ENCODE data around the gene COX6B1.
"Not testable (repeated sequence)": the region's sequence is repeated elsewhere in the genome, so short reads cannot be mapped to it uniquely, and the experiment has no call there.

Gene COX6B1

GRCh38 chr19:35675589-35676140 is 27.5 kb downstream of the COX6B1 start:
- Histone ChIP-seq H4K8ac (ENCODE audit: low read length) (no peak overlapping the region), H2AFZ (ENCODE audit: low read depth, low read length) (no peak overlapping the region), H3K4me1 (ENCODE audit: control insufficient read depth, insufficient read depth, low read depth, low read length) (peaks cover 7% of the 10 kb centered on the region), H2BK12ac (ENCODE audit: low read length in 2 of 2) (no peak overlapping the region), H3K9ac (ENCODE audit: low read length) (no peak overlapping the region), H3K4me3 (ENCODE audit: insufficient read depth in 1 of 2, low read depth in 1 of 2, low read length in 2 of 2) (no peak overlapping the region), H3K27ac (ENCODE audit: low read length, poor library complexity, severe bottlenecking) (no peak overlapping the region), H3K18ac (ENCODE audit: low read depth in 1 of 2, low read length in 2 of 2) (no peak overlapping the region), H3K9me3 (ENCODE audit: control insufficient read depth, low read length) (no peaks in the 10 kb centered on the region), H3K23ac (ENCODE audit: low read length in 2 of 2) (no peak overlapping the region), H3K79me1 (replicated peaks; ENCODE audit: low read length, poor library complexity, severe bottlenecking) (no peaks in the 10 kb centered on the region), H2BK120ac (ENCODE audit: low read depth, low read length) (no peak overlapping the region), H4K91ac (ENCODE audit: low read length) (no peak overlapping the region), H3K4me2 (ENCODE audit: low read length, poor library complexity, severe bottlenecking) (no peak overlapping the region), H2BK5ac (ENCODE audit: low read depth, low read length, poor library complexity, severe bottlenecking) (no peak overlapping the region), H3K4ac (ENCODE audit: low read depth in 1 of 2, low read length in 2 of 2) (no peak overlapping the region), H3K36me3 (ENCODE audit: control insufficient read depth in 1 of 2, insufficient read depth in 2 of 2, low read depth in 1 of 2, low read length in 2 of 2) (no peaks in the 10 kb centered on the region), H2AK5ac (ENCODE audit: low read length, severe bottlenecking) (no peak overlapping the region), H3K14ac (ENCODE audit: low read length in 2 of 2) (no peak overlapping the region), H3K27me3 (ENCODE audit: control insufficient read depth in 1 of 2, insufficient read depth in 1 of 2, low read length in 2 of 2) (peaks cover 8 to 28% of the 10 kb centered on the region in 2 experiments), H2BK15ac (ENCODE audit: low read depth, poor library complexity, severe bottlenecking) (no peak overlapping the region)
- DNase-seq, result no peak
- 83% methylated on average over 15 of the region's 15 CpGs for WGBS

DNA sequence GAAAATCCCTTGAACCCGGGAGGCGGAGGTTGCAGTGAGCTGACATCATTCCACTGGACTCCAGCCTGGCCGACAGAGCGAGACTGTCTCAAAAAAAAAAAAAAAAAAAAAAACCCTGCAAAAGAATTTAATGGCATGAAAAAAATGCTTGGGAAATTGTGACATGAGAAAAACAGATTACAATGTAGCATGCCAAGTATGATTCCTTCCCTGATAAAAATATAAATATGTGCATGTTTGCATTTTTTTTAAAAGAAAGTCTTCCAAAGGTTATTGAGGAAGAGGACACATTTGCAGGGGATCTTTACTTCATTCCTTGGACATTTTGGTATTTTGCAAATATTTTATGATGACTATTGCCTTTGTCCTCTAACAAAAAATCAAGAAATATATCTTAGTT is 41.7 kb downstream of the COX6B1 start:
- no peaks in the 10 kb centered on the region for H3K27me3 ChIP-seq (ENCODE audit: control insufficient read depth in 1 of 2, insufficient read depth in 1 of 2, low read length in 2 of 2)
- H3K23ac ChIP-seq (ENCODE audit: low read length in 2 of 2), result no peak overlapping the region
- no peaks in the 10 kb centered on the region for H3K4me1 ChIP-seq (ENCODE audit: control insufficient read depth, insufficient read depth, low read depth, low read length)
- H3K9me3 ChIP-seq (ENCODE audit: control insufficient read depth, low read length), result no peaks in the 10 kb centered on the region
- H2AFZ ChIP-seq (ENCODE audit: low read depth, low read length), result no peak overlapping the region
- H2BK5ac ChIP-seq (ENCODE audit: low read depth, low read length, poor library complexity, severe bottlenecking), result no peak overlapping the region
- H2AK5ac ChIP-seq (ENCODE audit: low read length, severe bottlenecking), result no peak overlapping the region
- H2BK15ac ChIP-seq (ENCODE audit: low read depth, poor library complexity, severe bottlenecking), result no peak overlapping the region
- H3K4ac ChIP-seq (ENCODE audit: low read depth in 1 of 2, low read length in 2 of 2), result no peak overlapping the region
- H3K14ac ChIP-seq (ENCODE audit: low read length in 2 of 2), result no peak overlapping the region
- 86% methylated on average over 2 of the region's 4 CpGs for WGBS
- H3K4me2 ChIP-seq (ENCODE audit: low read length, poor library complexity, severe bottlenecking), result no peak overlapping the region
- no peak overlapping the region for H2BK12ac ChIP-seq (ENCODE audit: low read length in 2 of 2)
- no peak overlapping the region for H3K27ac ChIP-seq (ENCODE audit: low read length, poor library complexity, severe bottlenecking)
- no peak for DNase-seq
- H3K9ac ChIP-seq (ENCODE audit: low read length), result no peak overlapping the region
- H3K36me3 ChIP-seq (ENCODE audit: control insufficient read depth in 1 of 2, insufficient read depth in 2 of 2, low read depth in 1 of 2, low read length in 2 of 2), result no peaks in the 10 kb centered on the region
- H4K91ac ChIP-seq (ENCODE audit: low read length), result no peak overlapping the region
- no peak overlapping the region for H3K4me3 ChIP-seq (ENCODE audit: insufficient read depth in 1 of 2, low read depth in 1 of 2, low read length in 2 of 2)
- H3K79me1 ChIP-seq (replicated peaks; ENCODE audit: low read length, poor library complexity, severe bottlenecking), result no peaks in the 10 kb centered on the region
- no peak overlapping the region for H4K8ac ChIP-seq (ENCODE audit: low read length)
- H3K18ac ChIP-seq (ENCODE audit: low read depth in 1 of 2, low read length in 2 of 2), result no peak overlapping the region
- H2BK120ac ChIP-seq (ENCODE audit: low read depth, low read length), result no peak overlapping the region

GRCh38 chr19:35691106-35691505 is 43.0 kb downstream of the COX6B1 start:
- H2BK15ac ChIP-seq (ENCODE audit: low read depth, poor library complexity, severe bottlenecking); H2BK12ac ChIP-seq (ENCODE audit: low read length in 2 of 2); H2BK120ac ChIP-seq (ENCODE audit: low read depth, low read length); H3K27ac ChIP-seq (ENCODE audit: low read length, poor library complexity, severe bottlenecking); H3K79me1 ChIP-seq (replicated peaks; ENCODE audit: low read length, poor library complexity, severe bottlenecking); H3K9me3 ChIP-seq (ENCODE audit: control insufficient read depth, low read length); H3K9ac ChIP-seq (ENCODE audit: low read length); H2BK5ac ChIP-seq (ENCODE audit: low read depth, low read length, poor library complexity, severe bottlenecking); H3K18ac ChIP-seq (ENCODE audit: low read depth in 1 of 2, low read length in 2 of 2); H3K14ac ChIP-seq (ENCODE audit: low read length in 2 of 2); H2AFZ ChIP-seq (ENCODE audit: low read depth, low read length); H3K27me3 ChIP-seq (ENCODE audit: control insufficient read depth in 1 of 2, insufficient read depth in 1 of 2, low read length in 2 of 2); H3K4me3 ChIP-seq (ENCODE audit: insufficient read depth in 1 of 2, low read depth in 1 of 2, low read length in 2 of 2); DNase-seq; H3K4me2 ChIP-seq (ENCODE audit: low read length, poor library complexity, severe bottlenecking); H3K4me1 ChIP-seq (ENCODE audit: control insufficient read depth, insufficient read depth, low read depth, low read length); H3K4ac ChIP-seq (ENCODE audit: low read depth in 1 of 2, low read length in 2 of 2); H3K23ac ChIP-seq (ENCODE audit: low read length in 2 of 2); H4K8ac ChIP-seq (ENCODE audit: low read length); H2AK5ac ChIP-seq (ENCODE audit: low read length, severe bottlenecking); H3K36me3 ChIP-seq (ENCODE audit: control insufficient read depth in 1 of 2, insufficient read depth in 2 of 2, low read depth in 1 of 2, low read length in 2 of 2); H4K91ac ChIP-seq (ENCODE audit: low read length): not testable (repeated sequence)
- 91% methylated on average over 29 of the region's 37 CpGs for WGBS

DNA sequence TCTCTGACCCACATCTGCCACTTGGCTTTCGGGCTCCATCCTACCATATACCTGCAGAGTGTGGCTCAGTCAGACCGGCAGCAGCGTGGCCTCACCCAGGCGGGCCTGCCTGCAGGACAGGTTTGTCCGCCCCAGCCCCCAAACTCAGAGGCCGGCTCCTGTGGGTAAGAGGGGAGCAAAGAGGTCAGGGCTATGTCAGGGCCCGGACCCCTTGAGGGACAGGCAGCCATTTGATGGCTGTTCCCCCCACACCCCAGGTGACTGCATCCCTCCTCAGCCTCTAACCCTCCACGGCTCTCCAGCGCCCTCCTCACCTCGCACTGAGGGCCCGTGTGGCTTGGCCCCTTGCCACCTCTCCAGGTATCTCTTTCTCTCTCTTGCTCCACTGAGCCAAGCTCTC is 43.9 kb downstream of the COX6B1 start:
- Histone ChIP-seq H3K4me2 (ENCODE audit: low read length, poor library complexity, severe bottlenecking) (no peak overlapping the region), H3K18ac (ENCODE audit: low read depth in 1 of 2, low read length in 2 of 2) (no peak overlapping the region), H2AK5ac (ENCODE audit: low read length, severe bottlenecking) (no peak overlapping the region), H3K9ac (ENCODE audit: low read length) (no peak overlapping the region), H4K91ac (ENCODE audit: low read length) (no peak overlapping the region), H3K27ac (ENCODE audit: low read length, poor library complexity, severe bottlenecking) (no peak overlapping the region), H3K23ac (ENCODE audit: low read length in 2 of 2) (no peak overlapping the region), H3K9me3 (ENCODE audit: control insufficient read depth, low read length) (no peaks in the 10 kb centered on the region), H3K4ac (ENCODE audit: low read depth in 1 of 2, low read length in 2 of 2) (no peak overlapping the region), H4K8ac (ENCODE audit: low read length) (no peak overlapping the region), H3K14ac (ENCODE audit: low read length in 2 of 2) (no peak overlapping the region), H3K36me3 (ENCODE audit: control insufficient read depth in 1 of 2, insufficient read depth in 2 of 2, low read depth in 1 of 2, low read length in 2 of 2) (no peaks in the 10 kb centered on the region), H2BK120ac (ENCODE audit: low read depth, low read length) (no peak overlapping the region), H3K4me3 (ENCODE audit: insufficient read depth in 1 of 2, low read depth in 1 of 2, low read length in 2 of 2) (no peak overlapping the region), H2BK15ac (ENCODE audit: low read depth, poor library complexity, severe bottlenecking) (no peak overlapping the region), H3K27me3 (ENCODE audit: control insufficient read depth in 1 of 2, insufficient read depth in 1 of 2, low read length in 2 of 2) (peaks cover 3 to 7% of the 10 kb centered on the region in 2 experiments), H2BK12ac (ENCODE audit: low read length in 2 of 2) (no peak overlapping the region), H3K4me1 (ENCODE audit: control insufficient read depth, insufficient read depth, low read depth, low read length) (no peaks in the 10 kb centered on the region), H2BK5ac (ENCODE audit: low read depth, low read length, poor library complexity, severe bottlenecking) (no peak overlapping the region), H3K79me1 (replicated peaks; ENCODE audit: low read length, poor library complexity, severe bottlenecking) (no peaks in the 10 kb centered on the region), H2AFZ (ENCODE audit: low read depth, low read length) (no peak overlapping the region)
- 93% methylated on average over 9 of the region's 11 CpGs for WGBS
- DNase-seq, result no peak

Measured in mesenchymal stem cell (in vitro differentiated cells and primary cell).